GM12872 (cell line): Measurements from ENCODE around the gene IFNL4.

Source experiments
- CTCF ChIP-seq: IDR thresholded peaks from 3 replicates; pipeline ENCODE4 v1.5.1; 2011; ENCODE audit warnings: low read depth, mild to moderate bottlenecking, low read length, moderate library complexity; ENCODE audit not compliant: insufficient read depth

IFNL4 gene

DNA sequence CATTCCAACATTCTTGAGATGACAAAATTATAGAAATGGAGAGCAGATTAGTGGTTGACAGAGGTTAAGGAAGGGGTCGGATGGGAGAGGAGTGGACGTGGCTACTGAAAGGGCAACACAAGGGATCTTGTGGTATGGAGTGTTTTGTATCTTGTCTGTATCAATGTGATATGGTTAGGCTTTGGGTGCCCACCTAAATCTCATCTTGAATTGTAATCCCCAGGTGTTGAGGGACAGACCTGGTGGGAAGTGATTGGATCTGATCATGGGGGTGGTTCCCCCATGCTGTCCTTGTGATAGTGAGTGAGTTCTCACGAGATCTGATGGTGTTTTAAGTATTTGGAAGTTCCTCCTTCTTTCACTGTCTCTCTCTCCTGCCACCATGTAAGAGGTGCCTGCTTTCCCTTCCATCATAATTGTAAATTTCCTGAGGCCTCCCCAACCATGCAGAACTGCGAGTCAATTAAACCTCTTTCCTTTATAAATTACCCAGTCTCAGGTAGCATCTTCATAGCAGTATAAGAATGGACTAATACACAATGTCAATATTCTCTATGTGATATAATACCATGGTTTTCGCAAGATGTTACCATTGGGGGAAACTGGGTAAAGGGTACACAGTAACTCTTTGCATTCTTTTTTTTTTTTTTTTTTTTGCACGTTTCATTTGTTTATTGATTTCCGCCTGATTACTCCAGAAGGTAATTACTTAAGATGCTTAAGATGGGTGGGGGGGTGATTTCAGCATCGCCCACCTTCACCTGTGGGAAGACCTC is 4.9 kb upstream of the IFNL4 start:
- no peak for TF ChIP-seq CTCF

DNA sequence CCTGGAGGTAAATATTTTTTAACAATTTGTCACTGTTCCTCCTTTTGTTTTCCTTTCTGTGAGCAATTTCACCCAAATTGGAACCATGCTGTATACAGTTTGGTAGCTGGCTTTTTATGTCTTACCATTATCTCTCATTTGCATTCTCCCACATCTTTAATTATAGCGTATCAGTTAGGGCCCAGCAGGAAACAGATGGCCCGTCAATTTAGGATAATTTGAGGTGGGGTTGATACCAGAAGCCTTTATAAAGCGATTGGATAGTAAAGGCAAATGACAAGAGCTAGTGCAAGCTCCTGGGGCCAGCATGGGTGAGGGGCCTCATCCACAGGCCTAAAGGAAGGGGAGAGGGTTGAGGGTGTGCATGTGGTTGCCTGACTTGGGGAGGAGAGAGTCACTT is 3.8 kb upstream of the IFNL4 start:
- TF ChIP-seq CTCF: no peak

DNA sequence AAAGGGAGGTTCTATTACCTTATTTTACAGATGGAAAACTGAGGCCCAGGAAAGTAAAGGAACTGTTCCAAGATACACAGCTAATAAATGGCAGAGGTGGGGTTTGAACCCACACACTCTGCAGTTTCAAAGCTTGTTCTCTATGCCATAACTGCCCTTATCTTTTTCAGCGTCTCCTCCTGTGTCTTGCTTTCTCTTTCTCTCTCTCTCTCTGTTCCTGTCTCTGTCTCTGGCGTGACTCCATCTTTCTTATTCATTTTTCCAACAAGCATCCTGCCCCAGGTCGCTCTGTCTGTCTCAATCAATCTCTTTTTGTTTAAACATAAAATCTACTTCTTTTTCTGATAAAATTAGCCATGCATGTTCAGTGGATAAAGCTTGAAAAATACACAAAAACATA is 3.2 kb upstream of the IFNL4 start:
- TF ChIP-seq CTCF: no peak

DNA sequence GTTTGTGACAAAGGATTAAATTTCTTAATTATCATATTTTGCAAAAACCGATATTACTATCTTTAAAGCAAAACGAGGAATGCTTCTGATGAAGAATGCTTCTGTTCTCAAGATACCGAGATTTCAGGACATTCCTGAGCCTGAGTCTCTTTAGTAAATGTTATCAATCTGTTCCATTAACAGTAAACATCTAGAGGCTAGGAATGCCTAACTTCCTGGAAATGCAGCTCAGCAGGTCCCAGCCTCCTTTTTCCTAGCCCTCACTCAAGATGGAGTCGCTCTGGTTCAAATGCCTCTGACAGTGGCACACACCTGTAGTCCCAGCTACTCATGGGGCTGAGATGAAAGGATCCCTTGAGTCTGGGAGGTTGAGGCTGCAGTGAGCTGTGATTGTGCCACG is 2.4 kb upstream of the IFNL4 start:
- TF ChIP-seq CTCF: no peak

- TF ChIP-seq CTCF: no peak
Measured at GRCh38 chr19:39247701-39248664, 673 bp downstream of the IFNL4 start.

DNA sequence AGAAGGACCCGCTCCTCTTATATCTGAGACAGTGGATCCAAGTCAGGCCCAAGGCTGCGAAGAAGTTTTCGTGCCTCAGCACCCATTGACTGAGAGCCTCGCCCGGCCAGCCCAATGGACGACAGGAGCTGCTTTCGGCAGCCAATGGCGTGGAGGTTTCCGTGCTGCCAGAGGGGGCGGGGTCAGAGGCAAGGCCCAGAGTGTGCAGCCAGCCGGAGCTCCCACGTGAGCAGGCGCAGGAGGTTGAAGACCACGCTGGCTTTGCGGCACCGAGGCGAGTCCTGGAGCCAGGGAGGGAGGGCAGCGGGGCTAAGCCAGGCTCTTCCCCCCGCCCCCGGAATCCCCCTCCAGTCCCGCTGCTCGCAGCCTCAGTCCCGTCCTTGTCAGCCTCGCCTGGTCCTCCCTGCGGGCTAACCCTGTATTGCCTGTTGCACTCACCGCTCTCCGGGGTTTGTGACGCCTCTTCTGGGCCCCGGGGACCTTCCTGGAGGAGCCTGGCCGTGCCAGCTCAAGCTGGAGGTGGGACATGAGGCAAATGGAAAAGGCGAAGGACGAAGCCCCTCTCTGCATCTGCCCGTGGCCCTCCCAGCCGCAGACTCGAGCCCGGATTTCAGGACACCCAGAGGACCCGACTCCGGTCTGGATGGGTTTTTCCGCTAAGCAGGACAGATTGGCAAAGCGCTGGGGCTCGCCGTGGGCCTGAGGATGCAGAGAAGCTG is 1.5 kb downstream of the IFNL4 start:
- no peak for TF ChIP-seq CTCF
